LNCaP clone FGC (cell line): ENCODE results near the gene USF2.

Source experiments
- DNase-seq: peaks from one replicate; pipeline ENCODE4 v3.0.0-alpha.2; 2011; ENCODE audit warnings: low read depth
- H3K4me3 ChIP-seq: 2 replicates; pipeline ENCODE4 v1.5.1; 2011; ENCODE audit warnings: mild to moderate bottlenecking, low read depth, low read length, control low read depth
- CTCF ChIP-seq: IDR thresholded peaks from 2 replicates; pipeline ENCODE4 v1.5.1; 2012; ENCODE audit warnings: mild to moderate bottlenecking; ENCODE audit not compliant: control insufficient read depth, insufficient read depth; ENCODE audit errors: extremely low read depth

USF2 gene

GRCh38 chr19:35247526-35248309, 21.0 kb upstream of the USF2 start:
- DNase-seq: peak; percentile 94
- TF ChIP-seq CTCF: peak; percentile 55
- H3K4me3 ChIP-seq: peak overlapping the region; percentile 96

- H3K4me3 ChIP-seq: peak within 1 kb of the TSS; percentile 96
- TF ChIP-seq CTCF: no peak
- peak; percentile 91 for DNase-seq
Observed at GRCh38 chr19:35248310-35249145, 20.2 kb upstream of the USF2 start, which contains the start of gene LSR. Gene LSR (plus strand): TSS chr19:35249002. CDS start chr19:35249023, 21 bp downstream.

GRCh38 chr19:35249146-35249847, 19.5 kb upstream of the USF2 start:
- H3K4me3 ChIP-seq: peak overlapping the region; percentile 96
- TF ChIP-seq CTCF: no peak

GRCh38 chr19:35249848-35250711, 18.7 kb upstream of the USF2 start:
- no peak for DNase-seq
- H3K4me3 ChIP-seq: peak overlapping the region; percentile 96
- no peak for TF ChIP-seq CTCF

More at GRCh38 chr19:35249146-35249847, 19.5 kb upstream of the USF2 start:
- no peak for DNase-seq

- no peak overlapping the region for H3K4me3 ChIP-seq
- no peak for DNase-seq
- no peak for TF ChIP-seq CTCF
Observed at GRCh38 chr19:35251456-35251855, 17.3 kb upstream of the USF2 start.
